Panc1 (cell line): ENCODE results near the gene NPAS3. TPM values are rescaled to one million over a fixed set of nuclear protein-coding genes. Genes with fewer than 3 reads are reported as not detected.

Experiments used
- ATAC-seq: fragments of 200-7000 bp; cut with Tn5 transposase; 2 replicates; pipeline ENCODE4 v1.9.1; 2020; ENCODE audit warnings: mild to moderate bottlenecking, moderate library complexity
- BruUV-seq: library from RNA; stranded (reverse); fragments of 400-500 nt; replicated peaks from 2 replicates; lab custom pipeline; 2021; lab: Mats Ljungman, UMichigan
- CTCF ChIA-PET: fragments of 300-600 bp; sonication (Branson Sonifier 250); formaldehyde crosslinking; loops from one replicate; lab custom pipeline; 2022; ENCODE audit warnings: antibody characterized with exemption; lab: Charles Lee
- POLR2A ChIA-PET: fragments of 300-600 bp; sonication (Branson Sonifier 250); formaldehyde crosslinking; loops from one replicate; lab custom pipeline; 2022; ENCODE audit warnings: antibody characterized with exemption; lab: Charles Lee
- DNase-seq: peaks from one replicate; pipeline ENCODE4 v3.0.0-alpha.2; 2010; ENCODE audit warnings: low read depth, low spot score
- H3K27ac ChIP-seq: 2 replicates; pipeline ENCODE4 v1.5.1; 2011; ENCODE audit warnings: mild to moderate bottlenecking, low read length, inconsistent platforms
- H3K27me3 ChIP-seq: fragments of 200-500 bp; sonication (Bioruptor generic); 2 replicates; pipeline ENCODE4 v1.6.0; 2014; ENCODE audit warnings: low read length, inconsistent platforms; ENCODE audit not compliant: control insufficient read depth, insufficient read depth
- H3K36me3 ChIP-seq: fragments of 200-500 bp; sonication (Bioruptor generic); 2 replicates; pipeline ENCODE4 v1.5.1; 2014; ENCODE audit warnings: inconsistent platforms, mild to moderate bottlenecking, low read length, moderate library complexity; ENCODE audit not compliant: control insufficient read depth, insufficient read depth
- H3K4me1 ChIP-seq: 2 replicates; pipeline ENCODE4 v1.5.1; 2011; ENCODE audit warnings: inconsistent platforms, mild to moderate bottlenecking, low read length, moderate library complexity; ENCODE audit not compliant: control insufficient read depth, insufficient read depth
- H3K4me3 ChIP-seq, 2 experiments: 2 replicates each; pipeline ENCODE4 v1.5.1; 2011 to 2012; ENCODE audit warnings: low read depth in 2 of 2, low read length in 2 of 2, mild to moderate bottlenecking in 2 of 2, inconsistent platforms in 1 of 2, moderate library complexity in 1 of 2
- H3K9me3 ChIP-seq: fragments of 200-500 bp; sonication (Bioruptor generic); 2 replicates; pipeline ENCODE4 v1.5.1; 2014; ENCODE audit warnings: low read depth, mild to moderate bottlenecking, inconsistent platforms, low read length, moderate library complexity; ENCODE audit not compliant: control insufficient read depth, insufficient read depth
- CTCF ChIP-seq: fragments of 450-650 bp; IDR thresholded peaks from 2 replicates; pipeline ENCODE4 v1.5.1; 2017; ENCODE audit warnings: mild to moderate bottlenecking
- POLR2AphosphoS5 ChIP-seq: IDR thresholded peaks from 2 replicates; pipeline ENCODE4 v1.6.1; 2012; ENCODE audit warnings: mild to moderate bottlenecking, low read depth, low read length, moderate library complexity
- REST ChIP-seq, 2 experiments: IDR thresholded peaks; 2 replicates each; pipeline ENCODE4 v1.6.1; 2011 to 2012; ENCODE audit warnings: low read depth in 2 of 2, control low read depth in 1 of 2, low read length in 1 of 2, mild to moderate bottlenecking in 1 of 2, moderate library complexity in 1 of 2; ENCODE audit not compliant: insufficient read depth in 1 of 2
- SIN3A ChIP-seq: IDR thresholded peaks from 2 replicates; pipeline ENCODE4 v1.6.1; 2012; ENCODE audit warnings: low read depth, mild to moderate bottlenecking, low read length, moderate library complexity, borderline replicate concordance; ENCODE audit not compliant: insufficient read depth
- TCF7L2 ChIP-seq: IDR thresholded peaks from 2 replicates; pipeline ENCODE4 v1.6.1; 2011; ENCODE audit warnings: mild to moderate bottlenecking, low read depth, low read length, inconsistent platforms
- in situ Hi-C: cut with HindIII; loops from 2 replicates; pipeline ENCODE4 v1.10.0; 2016; ENCODE audit warnings: low sequenced_read_pairs, low pct_unique_long_range_greater_than_20kb
- intact Hi-C: fragments of 100-400 bp; cut with micrococcal nuclease; formaldehyde crosslinking; loops from one replicate; pipeline ENCODE4 v1.10.0; 2022; ENCODE audit not compliant: unreplicated experiment
- total RNA-seq: library from RNA; stranded (reverse); gene quantifications from one replicate; pipeline ENCODE4 v1.2.1, GENCODE V29; 2021; ENCODE audit not compliant: unreplicated experiment

Gene NPAS3
- total RNA-seq, 1 experiment from 2014 or later = 0.23 TPM

DNA sequence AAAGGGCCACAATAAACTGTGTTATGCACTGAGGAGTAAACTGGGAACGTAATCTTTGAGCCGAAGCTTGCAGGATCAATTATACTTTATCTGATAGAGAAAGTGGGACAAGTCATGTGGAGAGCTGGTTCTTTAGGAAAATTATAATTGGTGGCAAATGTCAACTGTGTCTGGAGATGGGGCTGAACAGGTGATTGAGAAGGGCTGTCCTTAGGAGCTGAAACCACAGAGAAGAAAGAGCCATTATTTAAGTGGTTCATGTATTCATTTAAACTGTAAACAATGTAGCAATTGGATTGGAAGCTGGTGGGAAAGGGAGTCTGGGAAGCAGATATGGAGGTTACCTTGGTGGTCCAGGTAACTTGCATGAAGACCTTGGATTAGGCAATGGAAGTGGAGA, 193.1 kb downstream of the NPAS3 start:
- Histone ChIP-seq H3K27ac (no peak overlapping the region), H3K36me3 (no peaks in the 10 kb centered on the region), H3K4me1 (no peaks in the 10 kb centered on the region), H3K9me3 (no peaks in the 10 kb centered on the region), H3K27me3 (no peaks in the 10 kb centered on the region), H3K4me3 (no peak overlapping the region)
- TF ChIP-seq SIN3A (no peak), CTCF (no peak), REST (IDR thresholded peaks at IDR 0.05; ENCODE audit: insufficient read depth in 1 of 2, low read depth in 2 of 2, low read length in 1 of 2) (no peak), TCF7L2 (no peak), POLR2AphosphoS5 (no peak)
- ChIA-PET CTCF (no interaction called here), POLR2A (no interaction called here)
- intact Hi-C loops (no loop called here), in situ Hi-C loops (no loop called here)
- BruUV-seq = no TSS peak
- ATAC-seq (no peak), DNase-seq (no peak)

DNA sequence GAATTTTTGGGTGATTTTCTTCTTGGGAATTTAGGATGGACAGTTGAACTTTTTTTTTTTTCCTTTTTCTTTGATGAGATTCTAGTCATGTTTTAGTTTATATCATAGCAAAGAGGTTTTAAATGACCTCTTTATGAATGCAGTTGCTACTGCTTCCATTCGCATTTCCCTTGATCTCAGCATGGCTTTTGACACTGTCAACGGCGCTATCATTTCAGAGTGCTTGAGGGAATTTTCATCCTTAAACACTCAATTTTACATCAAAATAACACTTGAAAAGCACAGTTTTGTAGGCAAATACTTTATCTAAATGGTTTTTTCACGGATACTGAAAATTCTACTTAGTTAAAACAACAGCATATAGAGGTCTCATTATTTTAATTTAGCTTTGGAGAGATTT, 195.5 kb downstream of the NPAS3 start:
- BruUV-seq = no TSS peak

More for the DNA sequence above, 195.5 kb downstream of the NPAS3 start:
- H3K4me1 ChIP-seq = no peaks in the 10 kb centered on the region
- H3K27ac ChIP-seq = no peak overlapping the region
- H3K4me3 ChIP-seq = no peak overlapping the region
- intact Hi-C loops (no loop called here), in situ Hi-C loops (no loop called here)
- no peaks in the 10 kb centered on the region for H3K27me3 ChIP-seq
- ATAC-seq = no peak
- H3K9me3 ChIP-seq = no peaks in the 10 kb centered on the region
- H3K36me3 ChIP-seq = no peaks in the 10 kb centered on the region
- no peak for TF ChIP-seq SIN3A
- TF ChIP-seq POLR2AphosphoS5 = no peak
- no peak for TF ChIP-seq CTCF
- TF ChIP-seq REST (IDR thresholded peaks at IDR 0.05; ENCODE audit: insufficient read depth in 1 of 2, low read depth in 2 of 2, low read length in 1 of 2) = no peak
- no peak for TF ChIP-seq TCF7L2
- ChIA-PET POLR2A (no interaction called here), CTCF (no interaction called here)
- DNase-seq = no peak
